HG03060 (cell line): ENCODE data around the gene TMEM39B.
"Not testable (repeated sequence)": the region's sequence is repeated elsewhere in the genome, so short reads cannot be mapped to it uniquely, and the experiment has no call there.

Source experiments
- ATAC-seq: cut with Tn5 transposase; IDR thresholded peaks from one replicate; pipeline ENCODE4 v1.9.1; 2021; ENCODE audit warnings: low read depth, moderate number of reproducible peaks; ENCODE audit not compliant: unreplicated experiment

TMEM39B gene

DNA sequence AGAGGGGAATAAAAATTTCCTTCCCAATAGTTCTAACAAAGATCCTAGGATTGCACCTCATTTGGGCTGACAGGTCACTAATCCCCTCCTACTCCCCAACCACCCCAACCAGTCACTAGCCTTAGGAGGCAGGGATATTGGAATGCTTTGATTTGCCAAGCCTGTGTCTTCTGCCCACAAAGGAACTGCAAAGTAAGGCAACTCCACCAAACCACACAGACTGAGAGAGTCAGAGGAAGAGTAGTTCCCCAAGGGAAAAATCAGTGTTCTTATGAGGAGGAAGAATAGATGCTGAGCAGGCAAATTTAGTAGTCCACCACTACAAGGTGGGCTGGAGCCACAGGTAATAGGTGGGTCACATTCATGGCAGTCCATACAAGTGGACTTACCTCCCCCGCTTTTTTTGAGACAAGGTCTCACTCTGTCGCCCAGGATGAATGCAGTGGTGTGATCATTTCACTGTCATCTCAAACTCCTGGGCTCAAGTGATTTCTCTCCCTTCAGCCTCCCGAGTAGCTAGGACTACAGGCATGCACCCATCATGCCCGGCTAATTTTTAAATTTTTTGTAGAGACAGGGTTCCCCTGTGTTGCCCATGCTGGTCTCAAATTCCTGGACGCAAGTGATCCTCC lies 3.7 kb upstream of the TMEM39B start:
- no peak for ATAC-seq

GRCh38 chr1:32071758-32072621 lies 749 bp upstream of the TMEM39B start:
- ATAC-seq = no peak

DNA sequence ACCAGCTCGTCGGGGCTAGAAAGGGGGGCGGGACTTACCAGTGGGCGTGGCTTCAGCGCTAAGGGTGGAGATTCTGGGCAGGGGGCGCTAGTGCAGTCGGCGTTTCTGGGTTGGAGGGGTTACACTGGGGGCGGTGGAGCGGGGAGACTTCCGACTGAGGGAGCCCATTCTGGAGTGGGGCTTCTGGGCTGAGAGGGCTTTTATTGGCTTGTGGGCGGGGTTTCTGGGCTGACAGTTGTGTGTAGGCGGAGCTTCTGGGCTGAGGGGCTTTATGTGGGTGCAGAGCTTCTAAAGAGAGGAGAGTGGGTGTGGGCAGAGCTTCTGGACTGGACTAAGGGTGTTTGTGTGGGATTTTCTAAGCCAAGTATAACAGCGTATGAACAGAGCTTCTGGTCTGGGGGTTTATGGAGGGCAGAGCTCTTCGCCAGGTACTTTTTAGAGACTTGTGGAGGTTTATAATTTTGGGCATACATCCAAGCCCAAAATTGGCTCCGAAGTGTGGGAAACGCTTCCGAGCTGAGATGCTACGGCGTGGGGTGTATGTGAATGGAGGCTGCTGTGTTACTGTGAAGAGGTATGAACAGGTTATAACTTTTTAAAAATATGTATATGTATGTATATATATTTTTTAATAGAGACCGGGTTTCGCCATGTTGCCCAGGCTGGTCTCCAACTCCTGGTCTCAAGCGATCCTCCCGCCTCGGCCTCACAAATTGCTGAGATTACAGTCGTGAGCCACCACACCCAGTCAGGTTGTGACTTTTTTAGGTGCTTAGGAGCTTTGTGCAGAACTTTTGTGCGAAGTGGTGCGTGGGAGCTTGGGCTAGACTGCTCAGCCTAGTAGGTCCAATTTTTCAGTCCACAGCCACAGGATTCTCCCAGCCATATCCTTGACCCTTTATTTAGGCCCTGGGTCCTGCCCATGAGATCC lies 825 bp downstream of the TMEM39B start:
- ATAC-seq = no peak

- ATAC-seq = no peak
These were observed 2.1 kb downstream of the TMEM39B start for GRCh38 chr1:32074841-32075240.

- no peak for ATAC-seq
These were observed 4.7 kb downstream of the TMEM39B start for GRCh38 chr1:32077451-32077850.

DNA sequence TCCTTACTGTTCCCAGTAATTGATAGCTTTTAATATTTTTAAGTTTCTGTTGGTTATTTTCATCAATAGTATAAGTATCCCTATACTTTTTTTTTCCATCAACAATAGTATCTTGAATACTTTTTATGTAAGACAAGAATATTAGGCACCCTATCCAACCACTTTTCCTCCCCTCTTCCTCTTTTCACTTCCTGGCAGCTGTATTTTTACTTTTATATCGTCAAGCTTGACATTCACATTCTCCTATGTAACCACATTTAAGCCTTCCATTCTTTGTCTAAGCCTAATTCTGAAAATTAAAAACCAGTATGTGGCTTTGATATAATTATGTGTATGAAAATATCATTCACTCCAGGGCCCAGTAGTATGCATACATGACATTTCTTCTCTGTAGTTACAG lies 9.3 kb downstream of the TMEM39B start:
- ATAC-seq = no peak

GRCh38 chr1:32086381-32086780 lies 13.6 kb downstream of the TMEM39B start:
- not testable (repeated sequence) for ATAC-seq

DNA sequence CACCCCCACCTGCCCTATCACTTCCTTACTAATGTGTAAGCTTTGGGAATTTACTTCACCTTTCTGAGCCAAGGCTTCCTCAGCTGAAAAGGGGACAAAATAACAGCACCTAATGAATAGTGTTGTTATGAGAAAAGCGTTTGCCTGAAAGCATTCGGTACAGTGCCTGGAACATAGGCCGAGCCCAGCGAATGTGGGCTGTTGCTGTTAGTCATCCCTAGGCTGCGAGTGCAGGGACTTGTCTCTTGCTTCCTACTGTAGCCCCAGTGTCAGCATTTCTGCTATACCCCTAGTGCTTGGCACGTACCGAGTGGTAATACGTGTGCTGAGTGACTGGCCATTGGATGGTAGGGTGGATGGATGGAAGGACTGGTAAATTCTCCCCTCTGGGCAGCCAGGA lies 18.4 kb downstream of the TMEM39B start:
- no peak for ATAC-seq

DNA sequence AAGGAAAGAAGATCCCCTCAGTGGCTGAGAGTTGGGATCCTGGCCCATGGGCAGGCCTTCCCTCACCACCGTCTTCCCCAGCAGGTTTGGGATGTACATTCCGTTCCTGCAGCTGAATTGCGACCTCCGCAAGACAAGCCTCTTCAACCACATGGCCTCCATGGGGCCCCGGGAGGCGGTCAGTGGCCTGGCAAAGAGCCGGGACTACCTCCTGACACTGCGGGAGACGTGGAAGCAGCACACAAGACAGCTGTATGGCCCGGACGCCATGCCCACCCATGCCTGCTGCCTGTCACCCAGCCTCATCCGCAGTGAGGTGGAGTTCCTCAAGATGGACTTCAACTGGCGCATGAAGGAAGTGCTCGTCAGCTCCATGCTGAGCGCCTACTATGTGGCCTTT lies 18.9 kb downstream of the TMEM39B start:
- no peak for ATAC-seq

- ATAC-seq = no peak
These were observed 22.2 kb downstream of the TMEM39B start for GRCh38 chr1:32094746-32095521.

DNA sequence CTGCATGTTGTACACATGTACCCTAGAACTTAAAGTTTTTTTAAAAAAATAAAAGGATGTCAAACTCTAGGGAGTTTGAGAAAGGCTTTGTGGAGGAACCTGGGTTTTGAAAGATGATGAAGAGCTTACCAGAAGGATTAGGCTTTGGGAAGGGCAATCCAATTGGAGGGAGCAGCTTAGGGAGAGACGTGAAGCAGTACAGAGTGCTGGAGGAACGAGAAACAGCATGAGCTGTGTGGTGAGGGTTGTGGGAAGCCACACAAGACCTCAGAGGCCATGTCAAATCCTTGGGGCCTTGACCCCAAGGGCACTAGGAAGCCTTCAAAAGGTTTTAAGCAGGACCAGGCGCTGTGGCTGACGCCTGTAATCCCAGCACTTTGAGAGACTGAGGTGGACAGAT lies 26.7 kb downstream of the TMEM39B start:
- no peak for ATAC-seq

DNA sequence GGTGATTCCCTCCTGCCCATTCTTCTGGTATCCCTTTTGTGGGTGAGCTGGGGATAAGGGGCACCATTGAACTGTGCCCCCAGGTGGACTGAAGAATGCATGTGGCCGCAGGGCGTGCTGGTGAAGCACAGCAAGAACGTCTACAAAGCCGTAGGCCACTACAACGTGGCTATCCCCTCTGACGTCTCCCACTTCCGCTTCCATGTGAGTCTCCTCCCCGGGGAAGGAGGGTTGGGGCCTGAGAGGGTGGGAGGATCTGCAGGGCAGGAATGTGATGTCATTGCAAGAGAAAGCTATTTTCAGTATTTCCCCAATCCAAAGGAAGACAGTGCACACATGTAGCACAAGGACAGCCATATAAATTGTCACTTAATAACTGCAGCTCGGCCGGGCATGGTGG lies 27.6 kb downstream of the TMEM39B start:
- no peak for ATAC-seq

- no peak for ATAC-seq
These were observed 28.3 kb downstream of the TMEM39B start for GRCh38 chr1:32100807-32101708.

DNA sequence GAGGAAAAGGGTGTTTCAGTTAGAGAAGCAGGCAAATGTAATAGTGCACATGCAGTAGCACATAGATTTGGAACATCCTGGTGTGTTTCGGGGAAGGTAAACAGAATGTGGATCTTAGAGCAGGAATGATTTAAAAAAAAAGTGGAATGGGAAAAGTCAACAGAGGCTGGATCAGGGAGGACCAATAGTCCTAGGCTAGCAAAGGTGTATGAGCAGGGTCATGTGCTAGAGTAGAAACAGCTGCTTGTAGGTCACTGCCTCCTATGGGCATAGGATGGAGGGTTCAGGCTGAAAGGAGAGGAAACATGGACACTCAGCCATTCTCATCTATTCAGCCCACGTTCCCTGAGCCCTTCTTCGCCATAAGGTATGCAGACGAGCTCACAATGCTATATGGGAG lies 31.4 kb downstream of the TMEM39B start:
- no peak for ATAC-seq

DNA sequence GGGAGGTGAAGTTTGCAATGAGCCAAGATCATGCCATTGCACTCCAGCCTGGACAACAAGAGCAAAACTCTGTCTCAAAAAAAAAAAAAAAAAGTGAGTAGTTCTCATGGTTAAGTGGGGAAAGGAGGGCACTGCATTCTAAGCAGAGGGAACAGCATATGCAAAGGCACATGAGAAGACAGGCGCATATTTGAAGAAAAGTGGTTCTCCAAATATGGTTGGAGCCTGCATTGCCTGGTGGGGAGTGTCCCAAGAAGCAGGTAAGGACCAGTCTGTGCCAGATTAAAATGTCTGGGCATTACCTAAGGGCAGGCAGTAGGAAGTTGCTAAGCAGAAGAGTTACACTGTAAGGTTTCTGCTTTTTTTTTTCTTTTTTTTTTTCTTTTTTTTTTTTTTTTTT lies 32.6 kb downstream of the TMEM39B start:
- no peak for ATAC-seq

DNA sequence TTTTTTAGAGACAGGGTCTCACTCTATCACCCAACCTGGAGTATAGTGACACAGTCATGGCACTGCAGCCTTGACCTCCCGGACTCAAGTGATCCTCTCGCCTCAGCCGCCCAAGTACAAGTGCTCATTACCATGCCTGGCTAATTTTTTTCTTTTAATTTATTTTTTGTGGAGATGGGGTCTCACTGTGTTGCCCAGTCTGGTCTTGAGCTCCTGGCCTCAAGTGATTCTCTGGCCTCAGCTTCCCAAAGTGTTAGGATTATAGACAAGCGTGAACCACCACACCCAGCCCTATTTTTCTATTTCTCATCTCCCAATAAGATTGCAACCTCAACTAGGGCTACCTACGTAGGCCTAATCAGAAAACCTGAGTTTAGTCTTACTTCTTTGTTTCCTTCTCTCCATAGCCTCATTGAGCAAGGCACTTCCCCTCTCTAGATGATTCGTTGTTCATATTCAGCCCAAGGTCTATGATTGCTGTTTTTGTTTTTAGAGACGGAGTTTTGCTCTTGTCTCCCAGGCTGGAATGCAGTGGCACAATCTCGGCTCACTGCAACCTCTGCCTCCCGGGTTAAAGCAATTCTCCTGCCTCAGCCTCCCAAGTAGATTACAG lies 34.0 kb downstream of the TMEM39B start:
- ATAC-seq = no peak

DNA sequence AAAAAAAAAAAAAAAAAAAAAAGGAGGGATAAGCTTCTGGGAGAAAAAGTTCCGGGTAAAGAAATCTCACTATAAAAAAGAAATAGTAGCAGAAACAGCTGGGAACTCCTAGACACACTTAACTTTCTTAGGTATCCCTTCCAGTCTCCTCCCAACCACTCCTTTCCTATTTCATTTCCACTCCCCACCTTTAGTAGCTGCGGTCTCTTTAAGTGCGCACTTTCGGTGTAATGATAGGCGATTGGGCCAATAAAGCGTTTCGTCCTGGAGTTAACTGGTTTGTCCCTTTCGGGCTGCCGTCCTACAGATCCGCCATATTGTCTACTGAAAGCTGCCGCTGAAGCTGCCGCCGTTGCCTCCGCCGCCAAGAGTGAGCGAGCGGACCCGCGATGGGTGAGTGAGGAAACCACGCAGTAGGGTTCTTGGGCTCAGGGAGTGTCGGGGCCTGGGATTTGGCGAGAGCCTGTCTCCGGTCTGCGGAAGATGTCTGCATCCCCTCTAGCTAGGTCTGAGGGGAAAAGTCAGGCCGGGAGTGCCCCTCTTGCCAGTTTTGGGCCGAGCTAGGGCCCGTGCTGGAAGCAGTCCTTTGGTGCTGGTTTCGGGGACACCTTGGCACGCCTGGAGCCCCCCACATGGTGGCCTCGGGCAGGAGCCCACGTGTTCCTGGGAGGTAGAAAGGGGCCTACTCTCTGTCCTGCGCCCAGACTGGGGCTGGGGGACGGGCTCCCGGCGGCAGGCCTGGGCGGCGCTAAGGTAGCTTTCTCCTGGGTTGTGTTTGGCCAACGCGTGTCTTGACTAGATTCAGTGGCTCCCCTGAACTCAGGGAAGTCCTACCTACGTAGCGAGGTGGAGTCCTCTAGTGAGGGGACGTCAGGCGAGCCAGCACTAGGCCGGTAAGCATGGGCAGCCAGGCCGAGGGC lies 35.3 kb downstream of the TMEM39B start, which contains the start of gene KPNA6:
TSS of gene KPNA6 (plus strand) at position 315 of the 920 bp plus-strand sequence. CDS start at position 390, 75 bp downstream.
- ATAC-seq = peak; percentile 65
